C4-2B (cell line): ENCODE data around the gene PLAAT2.
"Not testable (repeated sequence)": the region's sequence is repeated elsewhere in the genome, so short reads cannot be mapped to it uniquely, and the experiment has no call there.

Experiments
- H3K27ac ChIP-seq: fragments of 450-650 bp; 2 replicates; pipeline ENCODE4 v1.5.1; 2017
- ZFX ChIP-seq: fragments of 450-650 bp; IDR thresholded peaks from 2 replicates; pipeline ENCODE4 v1.6.1; 2017
- TF ChIP-seq, protein P1 (sequence below): fragments of 450-650 bp; conservative IDR thresholded peaks from 2 replicates; pipeline ENCODE4 v1.5.1; 2017; ENCODE audit warnings: mild to moderate bottlenecking

PLAAT2 gene

GRCh38 chr11:63608353-63609345, 45.5 kb upstream of the PLAAT2 start:
- no peak overlapping the region for H3K27ac ChIP-seq
- TF ChIP-seq, protein P1, sequence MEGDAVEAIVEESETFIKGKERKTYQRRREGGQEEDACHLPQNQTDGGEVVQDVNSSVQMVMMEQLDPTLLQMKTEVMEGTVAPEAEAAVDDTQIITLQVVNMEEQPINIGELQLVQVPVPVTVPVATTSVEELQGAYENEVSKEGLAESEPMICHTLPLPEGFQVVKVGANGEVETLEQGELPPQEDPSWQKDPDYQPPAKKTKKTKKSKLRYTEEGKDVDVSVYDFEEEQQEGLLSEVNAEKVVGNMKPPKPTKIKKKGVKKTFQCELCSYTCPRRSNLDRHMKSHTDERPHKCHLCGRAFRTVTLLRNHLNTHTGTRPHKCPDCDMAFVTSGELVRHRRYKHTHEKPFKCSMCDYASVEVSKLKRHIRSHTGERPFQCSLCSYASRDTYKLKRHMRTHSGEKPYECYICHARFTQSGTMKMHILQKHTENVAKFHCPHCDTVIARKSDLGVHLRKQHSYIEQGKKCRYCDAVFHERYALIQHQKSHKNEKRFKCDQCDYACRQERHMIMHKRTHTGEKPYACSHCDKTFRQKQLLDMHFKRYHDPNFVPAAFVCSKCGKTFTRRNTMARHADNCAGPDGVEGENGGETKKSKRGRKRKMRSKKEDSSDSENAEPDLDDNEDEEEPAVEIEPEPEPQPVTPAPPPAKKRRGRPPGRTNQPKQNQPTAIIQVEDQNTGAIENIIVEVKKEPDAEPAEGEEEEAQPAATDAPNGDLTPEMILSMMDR, result no peak
- no peak for TF ChIP-seq ZFX

DNA sequence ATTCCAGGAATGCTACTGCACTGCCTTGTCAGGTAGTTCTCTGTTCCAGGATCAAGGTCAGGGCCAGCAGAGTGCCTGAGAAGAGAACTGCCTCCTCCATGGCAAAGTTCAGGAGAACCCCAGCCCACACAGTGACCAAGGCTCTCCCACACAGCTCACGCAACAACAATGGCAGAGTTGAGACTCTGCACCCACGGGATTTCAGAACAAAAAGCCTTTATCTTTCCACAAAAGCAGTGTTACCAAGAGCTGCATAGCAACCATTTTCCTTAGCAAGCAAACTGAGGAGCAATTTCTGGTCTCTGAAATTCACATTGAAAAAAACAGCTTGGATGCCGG, 40.0 kb upstream of the PLAAT2 start:
- TF ChIP-seq, protein P1, result no peak
- no peak for TF ChIP-seq ZFX
- H3K27ac ChIP-seq, result no peak overlapping the region

DNA sequence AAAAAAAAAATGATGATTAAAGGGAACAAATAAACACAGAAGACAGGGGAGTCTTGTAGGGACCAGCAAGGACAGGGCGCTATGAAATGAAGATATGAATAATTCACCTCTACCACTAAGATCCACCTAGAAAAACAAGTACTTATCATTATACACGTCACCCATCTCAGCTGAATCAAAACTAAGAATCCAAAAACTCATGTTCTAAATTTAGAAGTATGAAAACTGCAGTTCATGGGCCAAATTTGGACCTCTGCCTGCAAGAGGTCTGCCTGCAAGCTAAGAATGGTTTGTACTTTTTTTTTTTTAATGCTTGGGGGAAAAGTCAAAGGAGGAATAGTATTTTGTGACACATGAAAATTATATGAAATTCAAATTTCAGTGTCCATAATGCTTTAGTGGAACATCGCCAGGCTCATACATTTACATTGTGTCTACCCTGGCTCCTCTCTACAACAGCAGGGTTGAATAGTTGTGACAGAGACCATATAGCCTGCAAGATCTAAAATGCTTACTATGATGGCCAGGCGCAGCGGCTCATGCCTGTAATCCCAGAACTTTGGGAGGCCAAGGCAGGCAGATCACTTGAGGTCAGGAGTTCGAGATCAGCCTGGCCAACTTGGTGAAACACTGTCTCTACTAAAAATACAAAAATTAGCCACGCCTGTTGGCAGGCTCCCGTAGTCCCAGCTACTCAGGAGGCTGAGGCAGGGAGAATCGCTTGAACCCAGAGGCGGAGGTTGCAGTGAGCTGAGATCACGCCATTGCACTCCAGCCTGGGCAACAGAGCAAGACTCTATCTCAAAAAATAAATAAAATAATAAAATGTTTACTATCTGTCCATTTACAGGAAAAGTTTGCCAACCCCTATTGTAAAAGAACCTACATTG, 39.4 kb upstream of the PLAAT2 start:
- not testable (repeated sequence) for H3K27ac ChIP-seq

GRCh38 chr11:63599211-63600122, 36.3 kb upstream of the PLAAT2 start:
- no peak overlapping the region for H3K27ac ChIP-seq
- TF ChIP-seq ZFX, result no peak
- TF ChIP-seq, protein P1, result no peak

DNA sequence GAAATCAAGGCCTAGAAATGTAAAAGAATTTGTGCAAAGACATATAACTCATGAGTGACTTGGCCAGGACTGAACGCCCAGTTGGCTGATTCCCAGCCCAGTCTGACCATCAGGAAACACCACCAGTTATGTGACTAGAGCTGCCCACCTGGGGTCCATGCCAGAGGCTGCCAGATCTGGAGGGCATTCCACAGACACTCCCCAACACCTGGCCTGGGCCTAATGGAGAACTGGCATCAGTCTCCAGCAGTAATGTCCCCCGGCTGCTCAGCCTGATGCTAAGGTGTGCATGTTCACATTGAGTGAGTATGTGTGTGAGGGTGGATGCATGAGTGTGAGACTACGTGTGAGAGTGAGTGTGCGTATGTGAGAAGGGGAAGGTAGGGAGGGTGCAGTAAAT, 35.4 kb upstream of the PLAAT2 start:
- H3K27ac ChIP-seq, result no peak overlapping the region
- TF ChIP-seq ZFX, result no peak
- TF ChIP-seq, protein P1, result no peak

DNA sequence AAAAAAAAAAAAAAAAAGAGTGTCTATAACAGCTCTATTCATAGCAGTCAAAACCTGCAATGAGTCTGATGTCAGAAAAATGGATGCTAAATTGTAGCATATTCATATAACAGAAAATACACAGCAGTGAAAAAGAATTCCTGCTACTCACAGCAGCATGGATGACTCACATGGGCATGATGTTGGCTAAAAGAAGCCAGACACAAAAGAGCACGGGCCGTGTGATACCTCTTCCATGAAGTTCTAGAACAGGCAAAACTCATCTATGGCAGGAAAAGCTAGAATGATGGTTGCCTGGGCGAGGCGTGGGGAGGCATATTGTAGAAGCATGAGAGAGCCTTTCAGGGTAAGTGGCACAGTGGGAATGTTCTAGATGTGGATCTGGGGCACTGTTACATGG, 32.1 kb upstream of the PLAAT2 start:
- TF ChIP-seq, protein P1, result no peak
- no peak for TF ChIP-seq ZFX
- no peak overlapping the region for H3K27ac ChIP-seq

DNA sequence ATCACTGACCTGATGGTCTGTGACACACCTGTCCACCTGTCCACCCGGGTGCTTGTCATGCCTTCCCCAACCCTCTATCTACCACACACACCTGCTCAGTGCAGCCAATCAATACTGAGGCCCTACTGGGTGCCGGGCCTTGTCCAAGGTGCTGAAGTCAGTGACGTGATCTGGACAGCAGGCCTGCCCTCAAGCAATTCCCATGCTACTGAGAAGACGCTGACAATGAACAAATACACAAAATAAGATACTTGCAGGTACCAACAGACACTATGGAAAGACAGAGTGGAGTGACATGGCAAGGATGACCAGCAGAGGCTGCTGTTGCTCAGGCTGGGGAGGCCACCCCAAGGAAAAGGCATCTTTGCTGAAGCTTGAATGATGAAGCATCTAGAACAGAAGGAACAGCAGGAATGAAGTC, 29.8 kb upstream of the PLAAT2 start:
- TF ChIP-seq, protein P1, result no peak; the same call in 1 of the 2 replicates
- TF ChIP-seq ZFX, result no peak
- H3K27ac ChIP-seq, result no peak overlapping the region
